ENCODE measurements around the gene PHLDA3.

The PHLDA3 gene

DNA sequence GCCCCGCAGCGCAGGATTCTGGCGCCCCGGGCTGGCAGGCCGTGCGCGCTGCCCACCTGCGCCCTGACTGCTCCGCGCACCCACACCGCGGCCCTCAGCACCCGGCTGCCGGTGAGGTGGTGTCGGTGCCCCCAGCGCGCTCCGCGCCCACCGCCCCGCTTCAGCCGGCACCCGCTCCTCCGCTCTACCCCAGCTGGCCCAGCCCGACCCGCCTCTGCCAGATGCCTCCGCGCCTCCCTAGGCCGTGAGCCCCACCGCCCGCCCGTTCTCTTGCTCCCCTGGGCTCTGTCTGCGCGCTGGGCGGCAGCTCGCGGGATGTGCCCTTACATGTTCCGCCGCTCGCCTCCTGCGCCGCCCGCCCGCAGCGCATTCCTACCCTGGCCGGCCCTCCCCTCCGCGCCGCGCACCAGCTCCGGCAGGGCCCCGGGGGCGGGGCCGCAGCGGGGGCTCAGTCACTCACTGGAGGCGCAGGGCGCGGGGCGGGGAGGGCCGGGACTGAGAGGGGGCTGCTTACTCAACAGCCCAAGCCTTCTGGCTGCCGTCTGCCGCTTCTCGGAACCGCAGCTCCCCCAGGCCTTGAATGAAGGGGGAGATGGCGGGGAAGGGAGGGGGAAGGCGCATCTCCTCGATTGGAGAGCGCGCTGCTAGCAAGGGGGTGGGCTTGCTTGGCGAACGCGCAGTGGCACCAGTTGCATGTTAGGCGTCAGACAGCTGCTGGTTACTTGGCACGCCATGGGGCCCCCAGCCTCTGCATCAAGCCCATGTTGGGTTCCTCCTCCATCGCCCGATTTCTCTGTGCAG, at the start of gene PHLDA3:
Gene PHLDA3, minus strand, starts transcription at position 345 of the 801 bp plus-strand sequence. CDS start 402 bp downstream, outside the sequence.
- peak; percentile 67 for DNase-seq

DNA sequence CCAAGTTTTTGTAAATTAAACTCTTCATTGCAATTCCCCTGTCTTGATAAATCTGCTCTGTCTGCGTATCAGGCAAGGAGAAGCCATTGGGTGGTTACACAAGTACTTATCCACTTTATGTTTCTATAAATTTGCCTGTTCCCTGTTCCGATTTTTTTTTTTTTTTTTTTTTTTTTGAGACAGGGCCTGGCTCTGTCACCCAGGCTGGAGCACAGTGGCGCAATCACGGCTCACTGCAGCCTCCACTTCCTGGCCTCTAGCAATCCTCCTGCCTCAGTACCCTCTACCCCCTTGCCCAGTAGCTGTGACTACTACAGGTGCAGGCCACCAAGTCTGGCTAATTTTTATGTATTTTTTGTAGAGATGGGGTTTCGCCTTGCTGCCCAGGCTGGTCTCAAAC, 49.1 kb upstream of the PHLDA3 start:
- DNase-seq: no peak

DNA sequence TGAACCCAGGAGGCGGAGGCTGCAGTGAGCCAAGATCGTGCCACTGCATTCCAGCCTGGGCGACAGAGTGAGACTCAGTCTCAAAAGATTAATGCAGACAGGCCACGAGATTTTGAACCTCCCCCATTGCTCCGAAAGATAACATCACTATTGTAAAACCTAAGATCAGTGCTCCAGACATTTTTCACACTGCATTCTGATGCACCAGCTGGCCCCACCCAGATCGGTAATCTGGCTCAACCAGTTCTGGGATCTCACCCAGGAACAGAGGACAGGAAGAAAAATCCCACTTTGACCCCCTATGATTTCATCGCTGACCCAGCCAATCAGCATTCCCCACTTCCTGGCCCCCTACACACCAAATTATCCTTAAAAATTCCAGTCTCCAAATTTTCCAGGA, 48.6 kb upstream of the PHLDA3 start:
- DNase-seq: no peak

DNA sequence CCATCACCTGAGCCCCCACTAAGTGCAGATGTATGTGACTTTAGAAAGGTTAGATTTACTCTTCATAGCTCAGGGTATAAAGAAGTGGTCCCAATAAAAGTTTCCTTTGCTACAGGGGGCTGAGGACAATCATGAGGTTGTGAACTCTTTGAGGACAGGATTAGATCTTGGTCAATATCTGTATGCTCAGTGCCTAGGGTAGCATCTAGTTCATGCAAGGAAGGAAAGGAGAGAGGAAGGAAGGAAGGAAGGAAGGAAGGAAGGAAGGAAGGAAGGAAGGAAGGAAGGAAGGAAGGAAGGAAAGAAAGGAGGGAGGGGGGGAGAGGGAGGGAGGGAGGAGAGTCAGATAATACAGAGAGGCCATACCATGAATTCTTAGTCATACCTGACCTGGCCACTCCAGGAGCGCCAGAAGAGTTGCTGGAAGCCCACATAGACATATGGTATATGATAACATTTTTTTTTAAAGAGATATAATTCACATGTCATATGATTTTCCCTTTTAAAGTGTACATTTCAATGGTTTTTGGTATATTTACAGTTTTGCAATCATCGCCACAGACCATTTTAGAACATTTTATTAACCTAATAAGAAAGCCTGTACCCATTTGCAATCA, 47.6 kb upstream of the PHLDA3 start:
- no peak for DNase-seq

DNA sequence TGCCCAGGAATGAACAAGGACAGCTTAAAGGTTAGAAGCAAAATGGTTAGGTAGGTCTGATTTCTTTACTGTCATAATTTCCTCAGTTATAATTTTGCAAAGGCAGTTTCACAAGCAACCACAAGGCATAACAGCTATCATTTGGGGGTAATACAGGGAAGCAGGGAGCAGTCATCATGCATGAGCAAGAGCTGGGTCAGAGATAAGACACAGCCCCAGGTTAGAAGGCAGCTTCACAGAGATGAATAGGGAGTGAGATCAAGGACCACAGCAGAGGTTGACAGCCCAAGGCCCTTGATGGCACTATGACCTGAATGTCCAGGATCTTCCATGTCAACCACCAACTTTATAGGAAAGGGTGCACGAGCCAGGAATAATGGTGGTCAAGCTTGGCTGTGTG, 46.9 kb upstream of the PHLDA3 start:
- DNase-seq: no peak

DNA sequence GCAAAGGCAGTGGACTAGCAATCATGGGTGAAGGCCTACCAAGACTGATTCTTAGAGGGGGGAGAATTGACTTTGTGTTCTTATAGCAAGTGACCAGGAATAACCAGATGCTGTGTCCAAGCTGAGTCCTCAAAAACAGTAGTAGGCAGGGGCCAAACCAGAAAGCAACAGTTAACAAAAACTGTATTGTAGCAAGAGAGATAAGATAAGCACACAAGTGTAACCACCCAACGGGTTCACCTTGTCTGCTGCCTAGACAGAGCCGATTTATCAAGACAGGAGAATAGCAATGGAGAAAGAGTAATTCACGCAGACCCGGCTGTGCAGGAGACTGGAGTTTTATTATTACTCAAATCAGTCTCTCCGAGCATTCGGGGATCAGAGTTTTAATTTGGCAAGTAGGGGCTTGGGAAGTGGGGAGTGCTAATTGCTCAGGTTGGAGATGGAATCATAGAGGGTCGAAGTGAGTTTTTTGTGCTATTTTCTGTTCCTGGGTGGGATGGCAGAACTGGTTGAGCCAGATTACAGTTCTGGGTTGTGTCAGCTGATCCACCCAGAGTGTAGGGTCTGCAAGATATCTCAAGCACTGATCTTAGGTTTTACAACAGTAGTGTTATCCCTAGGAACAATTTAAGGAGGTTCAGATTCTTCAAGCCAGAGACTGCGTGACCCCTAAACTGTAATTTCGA, 46.2 kb upstream of the PHLDA3 start:
- no peak for DNase-seq

DNA sequence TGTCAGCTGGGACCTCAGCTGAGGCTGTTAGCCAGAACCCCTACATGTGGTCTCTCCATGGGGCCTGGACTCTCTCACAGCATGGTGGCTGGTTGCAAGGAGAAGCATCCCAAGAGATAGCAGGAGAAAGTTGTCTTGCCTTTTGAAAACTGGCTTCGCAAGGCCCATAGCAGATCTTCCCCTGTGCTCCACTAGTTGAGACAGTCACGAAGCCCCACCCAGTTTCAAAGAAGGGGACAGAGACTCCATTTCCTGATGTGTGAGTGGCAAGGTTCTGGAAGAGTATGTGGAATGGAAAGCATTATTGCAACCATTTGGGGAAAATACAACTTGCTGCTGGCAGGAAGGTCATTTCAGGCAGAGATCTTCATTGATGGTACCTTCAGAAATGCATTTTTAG, 45.5 kb upstream of the PHLDA3 start:
- no peak for DNase-seq

DNA sequence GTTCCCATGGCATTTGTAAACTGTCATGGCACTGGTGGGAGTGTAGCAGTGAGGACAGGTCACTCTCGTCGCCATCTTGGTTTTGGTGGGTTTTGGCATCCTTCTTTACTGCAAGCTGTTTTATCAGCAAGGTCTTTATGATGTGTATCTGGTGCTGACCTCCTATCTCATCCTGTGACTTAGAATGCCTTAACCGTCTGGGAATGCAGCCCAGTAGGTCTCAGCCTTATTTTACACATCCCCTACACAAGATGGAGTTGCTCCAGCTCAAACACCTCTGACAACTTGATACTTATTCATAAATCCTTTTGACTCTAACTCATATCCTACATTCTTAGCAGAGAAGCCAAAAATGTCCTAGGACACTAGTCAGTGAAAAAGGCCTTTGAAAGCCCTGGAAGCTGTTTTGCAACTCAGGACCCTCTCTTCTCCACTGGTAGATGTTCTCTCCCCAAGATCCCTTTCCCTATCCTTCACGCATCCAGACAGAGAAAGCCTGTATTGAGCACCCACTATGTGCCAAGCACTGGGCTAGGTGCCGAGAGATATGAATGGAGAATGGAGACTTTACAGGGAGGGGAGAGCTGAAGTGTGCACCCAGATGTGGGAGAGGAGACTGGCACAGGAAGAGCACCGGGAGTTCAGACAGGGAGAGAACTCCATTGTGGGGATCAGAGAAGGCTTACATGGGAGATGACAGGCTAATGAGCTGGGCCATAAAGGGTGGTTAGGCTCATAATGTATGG, 44.7 kb upstream of the PHLDA3 start:
- DNase-seq: no peak

DNA sequence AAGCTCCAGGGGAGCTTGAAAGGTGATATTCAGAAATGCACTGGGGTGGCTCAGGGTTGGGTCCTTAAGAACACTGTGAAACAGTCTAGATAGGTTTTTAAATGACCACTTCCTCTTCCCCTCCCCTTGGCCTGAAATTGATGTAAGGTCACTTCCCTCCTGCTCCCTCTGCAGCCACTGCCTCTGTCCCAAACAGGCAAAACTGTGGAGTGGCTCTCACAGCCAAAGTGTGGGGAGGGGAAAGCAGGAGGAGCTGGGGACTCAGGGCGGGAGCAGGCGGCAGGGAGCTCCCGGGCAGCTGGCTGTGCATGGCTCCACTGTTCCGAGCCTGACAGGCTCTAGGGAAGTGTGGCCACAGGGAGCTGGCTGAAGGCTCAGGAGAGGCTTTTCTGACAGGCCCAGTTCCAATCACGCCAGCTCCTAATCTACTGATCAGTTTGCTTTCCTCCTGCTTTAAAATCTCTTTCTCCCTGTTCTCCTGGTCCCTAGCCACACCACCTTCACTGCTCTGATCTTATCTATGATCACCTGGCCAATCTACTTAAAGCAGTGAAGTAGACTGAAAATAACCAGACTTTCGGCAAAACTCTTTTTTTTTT, 43.1 kb upstream of the PHLDA3 start:
- DNase-seq: peak; percentile 13

DNA sequence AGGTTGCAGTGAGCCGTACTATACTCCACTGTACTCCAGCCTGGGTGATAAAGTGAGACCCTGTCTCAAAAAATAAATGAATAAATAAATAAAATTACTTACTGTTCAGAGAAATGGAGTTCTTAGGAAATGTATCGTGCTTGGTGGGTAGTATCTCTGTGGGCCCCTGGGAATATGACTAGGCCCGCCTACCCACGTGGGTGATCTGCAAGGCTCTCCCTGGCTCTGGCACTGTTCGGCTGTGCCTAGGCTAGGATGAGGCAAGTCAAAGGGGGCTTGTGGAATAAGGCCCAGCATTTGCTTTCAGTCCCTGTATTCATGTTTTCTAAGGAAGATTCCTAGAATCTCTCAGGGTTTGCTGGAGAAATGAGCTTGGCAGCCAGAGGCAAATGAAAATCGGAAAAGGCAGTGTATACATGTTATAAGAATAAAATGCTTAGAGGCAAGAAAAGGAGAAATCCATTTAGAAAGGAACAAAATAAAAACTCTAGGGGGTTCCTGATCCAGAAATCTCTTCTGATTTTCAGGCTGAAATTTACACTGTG, 42.5 kb upstream of the PHLDA3 start:
- no peak for DNase-seq

DNA sequence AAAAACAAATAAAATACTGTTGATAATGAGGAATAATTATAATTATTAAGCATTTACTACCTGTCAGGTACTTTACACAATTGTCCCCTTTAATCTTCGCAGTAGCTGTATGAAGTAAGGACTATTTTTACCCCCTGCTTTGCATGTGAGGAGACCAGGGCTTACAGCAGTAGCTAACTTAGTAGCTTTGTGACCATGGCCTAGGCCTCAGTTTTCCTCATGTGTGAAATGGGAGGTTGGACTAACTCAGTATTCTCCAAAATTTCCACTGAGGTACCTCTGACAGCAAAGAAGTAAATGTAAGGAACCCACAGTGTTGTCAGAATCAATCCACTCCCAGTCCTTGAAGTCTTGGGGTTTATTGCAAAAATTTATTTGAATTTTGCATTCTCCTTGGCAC, 41.7 kb upstream of the PHLDA3 start:
- DNase-seq: no peak

DNA sequence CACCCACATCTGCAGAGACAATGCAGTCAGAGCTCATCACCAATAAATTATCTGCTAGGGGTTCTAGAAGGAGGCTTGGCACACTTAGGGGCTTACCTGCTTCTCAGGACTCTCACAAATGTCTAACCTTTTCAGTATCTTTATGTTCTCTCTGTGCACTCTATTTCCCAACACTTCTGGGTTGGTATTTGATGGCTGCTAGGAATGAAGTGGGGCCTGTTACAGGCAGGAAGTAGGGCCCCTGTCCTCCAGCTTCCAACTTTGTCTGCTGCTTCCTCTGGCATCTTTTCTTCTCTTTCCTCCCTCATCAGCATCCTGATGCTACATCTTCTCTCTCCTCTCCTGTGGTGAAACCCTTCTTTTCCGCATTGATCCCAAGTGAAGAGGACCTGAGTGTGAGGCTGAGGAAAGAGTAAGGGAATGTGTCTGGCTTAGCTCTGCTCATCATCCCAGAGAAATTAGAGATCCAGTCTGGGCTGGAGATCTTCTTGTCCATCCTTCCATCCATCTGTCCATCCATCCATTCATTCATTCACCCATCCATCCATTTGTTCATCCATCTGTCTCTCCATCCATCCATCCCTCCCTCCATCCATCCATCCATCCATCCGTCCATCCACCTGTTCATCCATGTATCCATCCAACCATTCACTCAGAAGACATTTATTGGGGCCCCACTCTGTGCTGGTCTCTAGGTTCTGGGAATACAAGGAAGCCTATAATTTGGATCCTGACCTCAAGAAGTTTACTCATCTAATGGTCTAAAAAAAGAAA, 40.8 kb upstream of the PHLDA3 start:
- DNase-seq: no peak

DNA sequence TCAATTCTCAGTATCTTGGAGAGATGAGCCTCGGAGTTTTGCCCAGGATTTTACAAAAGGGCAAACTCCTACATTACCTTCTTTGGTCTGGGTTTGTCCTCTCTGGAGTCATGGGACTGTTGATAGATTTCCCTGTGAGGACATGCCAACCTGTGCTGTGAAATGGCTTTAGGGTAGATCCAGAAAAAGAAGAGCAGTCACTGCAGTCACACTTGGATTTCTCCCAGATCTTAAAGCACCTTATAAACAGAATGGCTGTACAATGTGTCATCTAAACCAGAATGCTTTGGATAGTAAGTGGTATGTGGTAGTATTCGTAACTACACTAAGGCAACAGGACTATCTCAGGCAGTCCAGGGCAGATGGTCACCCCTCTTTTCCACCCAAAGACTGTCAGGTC, 39.8 kb upstream of the PHLDA3 start:
- DNase-seq: no peak

DNA sequence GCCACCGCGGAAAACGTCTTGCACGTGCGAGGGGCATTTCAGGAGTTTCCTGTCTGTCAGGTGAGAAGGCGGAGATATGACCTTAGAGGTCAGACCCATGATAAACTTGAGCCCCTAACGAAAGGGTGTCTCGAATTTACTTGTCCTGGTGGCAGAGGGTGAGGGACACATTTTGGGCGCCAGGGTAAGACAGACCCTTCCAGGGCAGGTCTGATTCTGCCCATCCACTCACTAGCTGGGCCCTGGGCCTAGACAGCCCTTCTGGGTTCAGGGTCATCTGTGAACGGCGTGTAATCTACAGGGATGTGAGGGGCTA, 38.3 kb upstream of the PHLDA3 start:
- DNase-seq: no peak

DNA sequence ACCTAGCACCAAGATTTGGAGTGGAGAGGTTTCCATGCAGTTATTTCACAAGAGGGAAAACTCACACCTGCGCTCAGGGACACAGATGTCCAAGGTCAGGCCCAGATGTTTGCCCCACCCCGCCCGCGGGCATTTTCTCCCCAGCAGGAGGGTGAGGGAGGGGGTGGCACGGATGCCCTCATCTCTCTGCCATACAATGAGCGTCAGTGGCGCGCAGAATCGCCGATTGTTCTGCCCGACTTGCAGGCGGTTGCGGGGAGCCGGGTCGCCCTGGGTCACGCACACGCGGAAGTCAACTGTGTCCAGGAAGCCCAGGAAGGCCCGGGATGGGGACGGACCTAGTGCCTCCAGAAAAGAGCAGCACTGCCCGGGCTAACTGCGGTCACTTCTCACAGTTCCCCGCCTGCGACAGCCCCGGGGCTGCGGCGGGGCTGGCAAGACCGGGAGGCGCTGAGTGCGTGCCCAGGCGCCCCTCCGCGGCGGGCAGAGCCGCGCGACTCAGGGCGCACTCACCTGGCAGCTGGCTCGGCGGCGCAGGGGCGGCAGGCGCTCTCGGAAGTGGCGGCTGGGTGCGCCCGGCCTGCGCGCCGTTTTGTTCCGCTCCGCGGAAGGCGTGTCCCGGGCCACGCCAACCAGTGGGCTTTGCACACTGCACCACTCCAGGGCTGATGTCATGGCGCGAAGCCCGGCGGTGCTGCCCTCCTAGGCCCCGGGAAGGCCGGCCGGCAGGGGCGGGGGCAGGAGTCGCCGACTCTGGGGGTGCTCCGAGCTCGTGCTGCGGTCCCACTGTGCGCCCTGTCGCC, 37.8 kb upstream of the PHLDA3 start, which contains the start of gene CSRP1:
Gene CSRP1, minus strand, starts transcription at position 567 of the 803 bp plus-strand sequence. CDS start 10,820 bp downstream, outside the sequence.
- DNase-seq: peak; percentile 76

DNA sequence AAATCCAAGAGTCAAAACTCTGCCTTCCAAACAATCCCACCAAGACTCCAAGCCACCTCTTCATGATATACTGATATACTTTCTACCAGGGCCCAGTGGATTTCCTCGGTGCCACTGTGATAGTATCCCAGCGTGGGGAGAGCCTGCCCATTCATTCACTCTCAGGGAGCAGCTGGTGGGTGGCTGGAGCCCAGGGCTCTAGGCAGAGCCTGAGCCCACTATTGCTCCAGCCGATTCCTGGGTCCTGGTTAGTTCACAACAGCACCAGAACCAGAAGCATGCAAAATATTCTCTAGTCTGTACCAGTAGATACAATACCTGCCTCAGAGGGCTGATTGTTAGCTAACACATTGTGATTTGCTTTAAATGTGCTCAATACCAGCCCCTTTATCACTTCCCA, 37.1 kb upstream of the PHLDA3 start:
- peak; percentile 63 for DNase-seq

DNA sequence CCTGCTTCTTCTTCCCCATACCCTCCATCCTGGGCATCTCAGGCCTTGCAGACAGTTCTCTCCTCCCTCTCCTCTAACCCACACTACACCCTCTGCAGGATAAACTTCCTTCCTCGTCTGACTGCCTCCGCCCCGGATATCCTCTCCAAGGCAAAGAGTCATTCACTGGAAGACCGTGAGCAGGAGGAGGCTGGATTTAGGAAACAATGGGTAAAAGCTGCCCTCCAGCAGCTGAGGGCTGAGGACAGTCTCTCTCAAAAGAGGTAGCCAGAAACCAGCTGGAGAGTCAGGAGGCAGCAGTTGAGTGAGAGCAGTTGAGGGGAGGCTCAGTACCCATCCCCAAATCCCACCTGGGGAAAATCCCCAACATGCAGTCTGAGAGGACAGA, 36.5 kb upstream of the PHLDA3 start:
- DNase-seq: peak; percentile 73

DNA sequence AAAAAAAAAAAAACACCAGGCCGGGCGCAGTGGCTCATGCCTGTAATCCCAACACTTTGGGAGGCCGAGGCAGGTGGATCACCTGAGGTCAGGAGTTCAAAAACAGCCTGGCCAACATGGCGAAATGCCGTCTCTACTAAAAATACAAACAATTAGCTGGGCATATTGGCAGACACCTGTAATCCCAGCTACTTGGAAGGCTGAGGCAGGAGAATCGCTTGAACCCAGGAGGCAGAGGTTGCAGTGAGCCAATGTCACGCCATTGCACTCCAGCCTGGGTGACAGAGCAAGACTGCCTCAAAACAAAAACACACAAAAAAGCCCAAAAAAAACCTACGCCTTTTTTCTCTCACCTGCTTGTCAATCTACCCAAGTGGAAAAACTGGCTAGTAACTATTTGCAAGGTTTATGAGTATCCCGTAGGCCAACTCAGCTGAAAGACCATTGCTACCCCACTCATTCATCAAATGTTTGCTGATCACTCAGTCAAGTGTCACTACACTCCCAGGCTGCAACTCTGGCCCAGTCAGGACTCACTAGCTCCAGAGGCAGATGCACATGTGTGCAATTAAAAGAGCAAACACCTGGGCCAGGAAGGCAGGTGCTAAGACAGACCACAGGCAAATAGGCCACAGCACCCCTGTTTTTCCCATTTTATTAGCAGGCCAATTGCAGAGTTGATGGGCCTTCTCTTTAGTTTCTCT, 36.0 kb upstream of the PHLDA3 start:
- peak; percentile 73 for DNase-seq

DNA sequence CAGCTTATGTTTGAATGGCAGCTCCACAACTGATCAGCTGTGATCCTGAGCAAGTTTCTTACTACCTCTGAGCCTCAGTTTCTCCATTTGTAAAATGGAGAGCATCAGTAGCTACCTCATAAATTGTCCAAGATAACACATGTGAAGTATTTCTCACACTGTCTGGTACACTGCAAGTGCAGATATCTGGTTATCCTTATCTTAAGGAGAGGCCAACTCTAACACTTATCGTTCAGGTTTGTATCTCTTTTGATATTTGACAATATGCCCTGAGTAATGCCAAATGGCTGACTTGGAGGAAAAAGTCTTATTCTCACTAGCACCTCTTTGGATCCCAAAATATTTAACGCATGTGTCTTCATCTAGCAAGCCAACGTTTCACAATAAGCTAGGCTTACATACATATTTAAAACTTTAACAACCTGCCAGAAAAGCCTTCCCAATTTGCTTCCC, 35.2 kb upstream of the PHLDA3 start:
- no peak for DNase-seq
